Measurements from ENCODE around the gene OR52I1. TPM values are rescaled to one million over a fixed set of nuclear protein-coding genes. Genes with fewer than 3 reads are reported as not detected.

The OR52I1 gene
- total and polyA plus RNA-seq, 2 donors from 2014 or later = not detected

GRCh38 chr11:4577761-4578160, 16.1 kb upstream of the OR52I1 start:
- TF ChIP-seq CTCF (IDR thresholded peaks at IDR 0.05; ENCODE audit: borderline replicate concordance, extremely low read depth, insufficient read depth) = no peak
- Histone ChIP-seq H3K9ac (ENCODE audit: low read length in 3 of 3) (no peak overlapping the region), H3K4me1 (ENCODE audit: control insufficient read depth in 2 of 3, insufficient read depth in 2 of 3, low read depth in 1 of 3, low read length in 3 of 3) (no peaks in the 10 kb centered on the region), H3K27ac (ENCODE audit: low read depth in 2 of 2, low read length in 2 of 2) (no peak overlapping the region), H3K36me3 (ENCODE audit: control insufficient read depth in 2 of 3, insufficient read depth in 3 of 3, low read length in 3 of 3) (no peaks in the 10 kb centered on the region), H3K9me3 (ENCODE audit: control insufficient read depth in 2 of 3, insufficient read depth in 1 of 3, low read length in 3 of 3) (no peaks in the 10 kb centered on the region), H3K27me3 (ENCODE audit: control insufficient read depth, insufficient read depth, low read length) (no peaks in the 10 kb centered on the region), H3K4me3 (ENCODE audit: low read length in 3 of 3) (no peak overlapping the region)
- no peak for DNase-seq
- FAIRE-seq = no peak
- intact Hi-C loops (cut with DNase I) = no loop called here

GRCh38 chr11:4578624-4579023, 15.2 kb upstream of the OR52I1 start:
- no peaks in the 10 kb centered on the region for H3K27me3 ChIP-seq (ENCODE audit: control insufficient read depth, insufficient read depth, low read length)
- DNase-seq = no peak
- intact Hi-C loops (cut with DNase I) = no loop called here
- no peak overlapping the region for H3K4me3 ChIP-seq (ENCODE audit: low read length in 3 of 3)
- no peaks in the 10 kb centered on the region for H3K4me1 ChIP-seq (ENCODE audit: control insufficient read depth in 2 of 3, insufficient read depth in 2 of 3, low read depth in 1 of 3, low read length in 3 of 3)
- H3K9ac ChIP-seq (ENCODE audit: low read length in 3 of 3) = no peak overlapping the region
- H3K36me3 ChIP-seq (ENCODE audit: control insufficient read depth in 2 of 3, insufficient read depth in 3 of 3, low read length in 3 of 3) = no peaks in the 10 kb centered on the region
- no peak for TF ChIP-seq CTCF (IDR thresholded peaks at IDR 0.05; ENCODE audit: borderline replicate concordance, extremely low read depth, insufficient read depth)
- H3K9me3 ChIP-seq (ENCODE audit: control insufficient read depth in 2 of 3, insufficient read depth in 1 of 3, low read length in 3 of 3) = no peaks in the 10 kb centered on the region
- H3K27ac ChIP-seq (ENCODE audit: low read depth in 2 of 2, low read length in 2 of 2) = no peak overlapping the region
- FAIRE-seq = no peak

- Histone ChIP-seq H3K4me3 (ENCODE audit: low read length in 3 of 3) (no peak overlapping the region), H3K4me1 (ENCODE audit: control insufficient read depth in 2 of 3, insufficient read depth in 2 of 3, low read depth in 1 of 3, low read length in 3 of 3) (no peaks in the 10 kb centered on the region), H3K9me3 (ENCODE audit: control insufficient read depth in 2 of 3, insufficient read depth in 1 of 3, low read length in 3 of 3) (no peaks in the 10 kb centered on the region), H3K36me3 (ENCODE audit: control insufficient read depth in 2 of 3, insufficient read depth in 3 of 3, low read length in 3 of 3) (no peaks in the 10 kb centered on the region), H3K27me3 (ENCODE audit: control insufficient read depth, insufficient read depth, low read length) (no peaks in the 10 kb centered on the region), H3K9ac (ENCODE audit: low read length in 3 of 3) (no peak overlapping the region), H3K27ac (ENCODE audit: low read depth in 2 of 2, low read length in 2 of 2) (no peak overlapping the region)
- DNase-seq = no peak
- intact Hi-C loops (cut with DNase I) = no loop called here
- no peak for TF ChIP-seq CTCF (IDR thresholded peaks at IDR 0.05; ENCODE audit: borderline replicate concordance, extremely low read depth, insufficient read depth)
- FAIRE-seq = no peak
These were observed 13.7 kb upstream of the OR52I1 start for GRCh38 chr11:4580124-4580523.

GRCh38 chr11:4581443-4581842, 12.4 kb upstream of the OR52I1 start, which contains the start of gene OR52I2:
TSS of gene OR52I2 (plus strand) at chr11:4581743.
- Histone ChIP-seq H3K4me1 (ENCODE audit: control insufficient read depth in 2 of 3, insufficient read depth in 2 of 3, low read depth in 1 of 3, low read length in 3 of 3) (no peaks in the 10 kb centered on the region), H3K27me3 (ENCODE audit: control insufficient read depth, insufficient read depth, low read length) (no peaks in the 10 kb centered on the region), H3K27ac (ENCODE audit: low read depth in 2 of 2, low read length in 2 of 2) (no peak within 1 kb of the TSS), H3K9ac (ENCODE audit: low read length in 3 of 3) (no peak within 1 kb of the TSS), H3K4me3 (ENCODE audit: low read length in 3 of 3) (no peak within 1 kb of the TSS), H3K9me3 (ENCODE audit: control insufficient read depth in 2 of 3, insufficient read depth in 1 of 3, low read length in 3 of 3) (no peaks in the 10 kb centered on the region), H3K36me3 (ENCODE audit: control insufficient read depth in 2 of 3, insufficient read depth in 3 of 3, low read length in 3 of 3) (no peaks in the 10 kb centered on the region)
- TF ChIP-seq CTCF (IDR thresholded peaks at IDR 0.05; ENCODE audit: borderline replicate concordance, extremely low read depth, insufficient read depth) = no peak
- no peak for DNase-seq
- FAIRE-seq = no peak
- intact Hi-C loops (cut with DNase I) = no loop called here
